ENCODE results near the gene ZNF668. TPM values are rescaled to one million over a fixed set of nuclear protein-coding genes. Genes with fewer than 3 reads are reported as not detected.

The ZNF668 gene
- total RNA-seq, 2 experiments from 2014 or later = 16.2 to 18.8 TPM

- Mint-ChIP-seq H3K36me3 (ENCODE audit: low read depth) (peaks cover 23% of the 10 kb centered on the region), H3K27ac (no peak overlapping the region), H3K27me3 (no peaks in the 10 kb centered on the region), H3K4me3 (no peak overlapping the region), H3K4me1 (ENCODE audit: low read depth) (peaks cover 29% of the 10 kb centered on the region), H3K9me3 (no peaks in the 10 kb centered on the region)
- CTCF ChIA-PET = no interaction called here
- POLR2A ChIA-PET = interaction anchor here (4.4 kb wide), 1 partner anchor 12 kb away, joined by 22 read pairs; the partner anchor contains the start of genes ZNF646 and ZNF668
- no peak for DNase-seq
- intact Hi-C loops (cut with micrococcal nuclease) = no loop called here
- ATAC-seq = no peak
- TF ChIP-seq CTCF (IDR thresholded peaks at IDR 0.05) = no peak
Observed at GRCh38 chr16:31061813-31062440, 12.1 kb downstream of the ZNF668 start.

GRCh38 chr16:31061126-31061812 is 12.8 kb downstream of the ZNF668 start:
- Mint-ChIP-seq H3K27me3 (no peaks in the 10 kb centered on the region), H3K36me3 (ENCODE audit: low read depth) (peaks cover 23% of the 10 kb centered on the region), H3K4me3 (no peak overlapping the region), H3K27ac (no peak overlapping the region), H3K4me1 (ENCODE audit: low read depth) (peaks cover 29% of the 10 kb centered on the region), H3K9me3 (no peaks in the 10 kb centered on the region)
- intact Hi-C loops (cut with micrococcal nuclease) = no loop called here
- CTCF ChIA-PET = interaction anchor here (1.4 kb wide), 1 partner anchor 76 kb away, joined by 5 read pairs; the partner anchor contains the start of gene HSD3B7
- no peak for ATAC-seq
- no peak for DNase-seq
- POLR2A ChIA-PET = no interaction called here
- no peak for TF ChIP-seq CTCF (IDR thresholded peaks at IDR 0.05)

- TF ChIP-seq CTCF (IDR thresholded peaks at IDR 0.05) = no peak
- DNase-seq = no peak
- ATAC-seq = no peak
- Mint-ChIP-seq H3K9me3 (no peaks in the 10 kb centered on the region), H3K4me3 (no peak overlapping the region), H3K27ac (no peak overlapping the region), H3K36me3 (ENCODE audit: low read depth) (peaks cover 4% of the 10 kb centered on the region), H3K4me1 (ENCODE audit: low read depth) (peaks cover 4% of the 10 kb centered on the region), H3K27me3 (no peaks in the 10 kb centered on the region)
- ChIA-PET CTCF (no interaction called here), POLR2A (no interaction called here)
- intact Hi-C loops (cut with micrococcal nuclease) = no loop called here
Observed at GRCh38 chr16:31055613-31056012, 18.4 kb downstream of the ZNF668 start.

- no peak for TF ChIP-seq CTCF (IDR thresholded peaks at IDR 0.05)
- H3K4me1 Mint-ChIP-seq (ENCODE audit: low read depth) = peaks cover 4% of the 10 kb centered on the region
- intact Hi-C loops (cut with micrococcal nuclease) = no loop called here
- no peaks in the 10 kb centered on the region for H3K36me3 Mint-ChIP-seq (ENCODE audit: low read depth)
- ATAC-seq (peak; percentile 89), DNase-seq (peak; percentile 33)
- no peak overlapping the region for H3K4me3 Mint-ChIP-seq
- H3K27me3 Mint-ChIP-seq = no peaks in the 10 kb centered on the region
- no peak overlapping the region for H3K27ac Mint-ChIP-seq
- CTCF ChIA-PET = no interaction called here
- POLR2A ChIA-PET = interaction anchor here (1.2 kb wide), 1 partner anchor 86 kb away, joined by 3 read pairs; no protein-coding TSS in a partner anchor
- H3K9me3 Mint-ChIP-seq = no peaks in the 10 kb centered on the region
Observed at GRCh38 chr16:31052114-31052513, 21.9 kb downstream of the ZNF668 start.
